ENCODE measurements around the gene HLA-DOB.

HLA-DOB gene

DNA sequence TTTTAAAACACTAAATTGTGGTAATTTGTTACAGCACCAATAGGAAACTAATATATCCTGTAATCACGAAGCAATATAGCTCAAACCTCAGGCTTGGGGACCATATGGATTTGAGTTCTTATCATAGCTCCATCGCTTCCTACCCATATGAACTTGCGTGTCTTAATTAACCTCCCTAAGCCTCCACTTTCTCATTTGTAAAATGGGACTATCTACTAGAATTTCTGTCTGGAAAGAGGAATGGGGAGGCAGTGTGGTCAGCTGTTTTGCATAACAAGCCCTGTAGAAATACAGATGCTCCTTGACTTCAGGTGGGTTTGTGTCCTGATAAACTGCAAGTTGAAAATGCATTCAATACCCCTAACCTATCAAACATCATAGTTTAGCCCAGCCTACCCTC lies 17.1 kb downstream of the HLA-DOB start:
- no peak for DNase-seq (ENCODE audit: low read depth, low spot score)
- in situ Hi-C loops (cut with HindIII; ENCODE audit: low sequenced_read_pairs): no loop called here
- H3K4me3 ChIP-seq (ENCODE audit: low read depth, low read length): no peak overlapping the region
- TF ChIP-seq, protein P1, sequence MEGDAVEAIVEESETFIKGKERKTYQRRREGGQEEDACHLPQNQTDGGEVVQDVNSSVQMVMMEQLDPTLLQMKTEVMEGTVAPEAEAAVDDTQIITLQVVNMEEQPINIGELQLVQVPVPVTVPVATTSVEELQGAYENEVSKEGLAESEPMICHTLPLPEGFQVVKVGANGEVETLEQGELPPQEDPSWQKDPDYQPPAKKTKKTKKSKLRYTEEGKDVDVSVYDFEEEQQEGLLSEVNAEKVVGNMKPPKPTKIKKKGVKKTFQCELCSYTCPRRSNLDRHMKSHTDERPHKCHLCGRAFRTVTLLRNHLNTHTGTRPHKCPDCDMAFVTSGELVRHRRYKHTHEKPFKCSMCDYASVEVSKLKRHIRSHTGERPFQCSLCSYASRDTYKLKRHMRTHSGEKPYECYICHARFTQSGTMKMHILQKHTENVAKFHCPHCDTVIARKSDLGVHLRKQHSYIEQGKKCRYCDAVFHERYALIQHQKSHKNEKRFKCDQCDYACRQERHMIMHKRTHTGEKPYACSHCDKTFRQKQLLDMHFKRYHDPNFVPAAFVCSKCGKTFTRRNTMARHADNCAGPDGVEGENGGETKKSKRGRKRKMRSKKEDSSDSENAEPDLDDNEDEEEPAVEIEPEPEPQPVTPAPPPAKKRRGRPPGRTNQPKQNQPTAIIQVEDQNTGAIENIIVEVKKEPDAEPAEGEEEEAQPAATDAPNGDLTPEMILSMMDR (IDR thresholded peaks at IDR 0.05; ENCODE audit: low read depth, low read length): no peak

DNA sequence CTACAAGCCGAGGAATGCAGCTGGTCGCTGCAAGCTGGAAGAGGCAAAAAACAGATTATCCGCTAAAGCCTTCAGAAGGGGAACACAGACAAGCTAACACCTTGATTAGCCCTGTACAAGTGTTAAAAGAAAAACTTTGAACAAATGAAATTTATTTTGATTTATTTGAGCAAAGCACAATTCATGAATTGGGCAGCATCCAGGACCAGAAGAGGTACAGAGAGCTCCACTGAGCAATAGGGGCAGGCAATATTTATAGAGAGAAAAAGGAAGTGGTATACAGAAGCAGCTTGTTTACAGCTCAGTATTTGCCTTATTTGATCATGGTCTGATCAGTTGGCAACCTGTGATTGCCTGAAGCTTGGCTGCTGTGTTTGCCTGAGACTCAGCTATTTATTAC lies 17.6 kb downstream of the HLA-DOB start:
- no peak for DNase-seq (ENCODE audit: low read depth, low spot score)
- TF ChIP-seq, protein P1 (IDR thresholded peaks at IDR 0.05; ENCODE audit: low read depth, low read length): no peak
- no peak overlapping the region for H3K4me3 ChIP-seq (ENCODE audit: low read depth, low read length)
- in situ Hi-C loops (cut with HindIII; ENCODE audit: low sequenced_read_pairs): no loop called here

DNA sequence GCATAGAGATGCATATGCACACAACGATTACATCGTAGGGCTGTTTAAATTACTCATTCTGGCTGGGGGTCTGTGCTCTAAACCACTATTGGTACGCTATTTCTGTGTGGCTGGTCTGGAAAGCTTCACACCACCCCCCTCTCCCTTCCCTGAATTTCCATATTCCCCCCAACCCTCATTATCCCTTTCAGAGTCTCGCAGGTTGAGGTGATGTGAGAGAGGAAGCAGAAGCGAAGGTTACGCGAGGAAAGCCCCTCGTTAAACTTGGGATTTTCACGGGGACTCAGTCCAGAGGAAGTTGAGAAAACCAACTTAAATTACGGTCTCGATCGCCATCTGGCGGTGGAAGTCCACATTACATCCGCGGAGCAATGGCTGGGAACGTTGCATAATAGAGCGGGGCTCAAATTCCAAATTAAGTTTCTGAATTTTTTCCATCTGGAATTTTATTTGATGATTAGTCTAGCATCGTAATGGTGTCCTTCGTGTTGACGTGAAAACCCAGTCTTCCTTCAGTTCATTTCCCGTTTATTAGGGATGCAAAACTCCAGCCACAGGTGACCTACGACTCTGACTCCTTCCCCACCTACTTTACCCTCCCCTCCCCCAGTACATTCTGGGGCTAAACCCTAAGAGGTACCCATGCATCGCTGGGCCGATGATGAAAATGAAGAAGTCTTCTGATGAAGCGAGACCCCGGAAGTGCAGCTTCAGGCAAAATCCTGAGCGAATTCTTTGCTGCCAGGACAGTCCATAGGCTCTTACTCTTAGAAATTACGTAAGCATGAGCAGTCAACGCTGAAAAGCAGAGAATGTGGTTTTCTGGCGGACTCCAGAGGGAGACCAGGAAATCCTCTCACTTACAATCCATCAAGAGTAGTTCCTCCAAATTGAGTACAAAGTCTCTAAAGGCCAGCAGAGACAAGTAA lies 19.7 kb downstream of the HLA-DOB start:
- in situ Hi-C loops (cut with HindIII; ENCODE audit: low sequenced_read_pairs): no loop called here
- TF ChIP-seq, protein P1 (IDR thresholded peaks at IDR 0.05; ENCODE audit: low read depth, low read length): peak; percentile 77
- no peak overlapping the region for H3K4me3 ChIP-seq (ENCODE audit: low read depth, low read length)
- peak; percentile 55 for DNase-seq (ENCODE audit: low read depth, low spot score)

DNA sequence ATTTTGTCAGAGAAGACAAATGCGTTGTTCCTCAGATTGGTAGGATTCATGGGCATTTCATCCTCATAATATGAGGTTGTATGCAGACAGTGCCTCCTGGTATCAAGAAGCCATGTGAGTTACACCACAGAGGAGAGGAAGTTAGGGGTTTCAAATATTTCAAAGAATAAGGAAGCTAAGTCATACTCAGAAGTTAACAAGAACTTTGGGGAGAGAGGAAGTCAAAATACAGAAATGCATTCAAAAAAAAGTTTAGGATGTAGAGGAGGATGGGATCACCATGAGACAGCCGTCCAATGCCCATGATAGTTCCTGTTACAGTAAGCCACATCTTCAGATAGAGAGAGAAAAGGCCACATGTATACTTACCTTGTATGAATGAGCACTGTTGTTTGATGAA lies 22.3 kb downstream of the HLA-DOB start:
- TF ChIP-seq, protein P1 (IDR thresholded peaks at IDR 0.05; ENCODE audit: low read depth, low read length): no peak
- in situ Hi-C loops (cut with HindIII; ENCODE audit: low sequenced_read_pairs): no loop called here
- DNase-seq (ENCODE audit: low read depth, low spot score): no peak
- no peak overlapping the region for H3K4me3 ChIP-seq (ENCODE audit: low read depth, low read length)

DNA sequence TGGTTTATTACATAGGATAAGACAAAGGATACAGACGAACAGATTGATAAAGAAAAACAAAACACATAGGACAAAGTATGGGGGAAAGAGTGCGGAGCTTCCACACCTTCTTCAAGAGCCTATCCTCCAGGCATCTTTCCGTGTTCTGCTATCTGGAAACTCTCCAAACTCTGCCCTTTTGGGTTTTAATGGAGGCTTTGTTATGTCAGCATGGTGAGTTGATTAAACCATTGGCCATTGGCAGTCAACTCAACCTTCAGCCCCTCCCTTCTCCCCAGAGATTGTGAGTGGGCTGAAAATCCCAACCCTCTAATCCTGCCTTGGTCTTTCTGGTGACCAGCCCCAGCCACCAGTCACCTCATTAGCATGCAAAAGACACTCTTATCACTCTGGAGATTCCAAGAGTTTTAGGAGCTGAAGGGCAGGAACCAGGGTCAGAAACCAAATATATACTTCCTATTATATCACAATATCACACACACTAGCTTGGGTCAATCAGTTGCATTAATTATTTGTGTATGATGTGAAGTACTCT lies 23.8 kb downstream of the HLA-DOB start:
- TF ChIP-seq, protein P1 (IDR thresholded peaks at IDR 0.05; ENCODE audit: low read depth, low read length): no peak
- no peak overlapping the region for H3K4me3 ChIP-seq (ENCODE audit: low read depth, low read length)
- no peak for DNase-seq (ENCODE audit: low read depth, low spot score)
- in situ Hi-C loops (cut with HindIII; ENCODE audit: low sequenced_read_pairs): no loop called here

DNA sequence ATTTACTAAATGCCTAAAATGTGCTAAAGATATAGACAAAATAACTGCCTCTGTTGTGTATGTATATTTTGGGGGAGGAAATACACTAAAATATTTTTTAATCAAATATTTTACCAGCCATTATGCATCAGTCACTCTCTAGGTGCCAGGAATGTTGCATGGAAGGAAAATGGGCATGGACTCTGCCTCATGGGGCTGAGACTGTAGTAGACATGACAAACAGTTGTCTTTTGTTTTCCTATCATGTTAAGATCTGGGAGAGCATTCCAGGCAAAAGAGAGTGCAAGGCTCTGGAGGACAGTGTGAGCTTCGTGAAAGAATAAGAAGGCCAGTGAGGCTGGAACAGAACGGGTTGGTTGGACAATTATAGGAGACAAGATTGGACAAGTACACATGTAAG lies 26.5 kb downstream of the HLA-DOB start:
- no peak overlapping the region for H3K4me3 ChIP-seq (ENCODE audit: low read depth, low read length)
- in situ Hi-C loops (cut with HindIII; ENCODE audit: low sequenced_read_pairs): no loop called here
- TF ChIP-seq, protein P1 (IDR thresholded peaks at IDR 0.05; ENCODE audit: low read depth, low read length): no peak
- DNase-seq (ENCODE audit: low read depth, low spot score): no peak
